ENCODE results near the gene PLEKHO1.

Gene PLEKHO1

GRCh38 chr1:150150133-150151021 is 661 bp downstream of the PLEKHO1 start:
- peak; percentile 37 for DNase-seq (ENCODE audit: low spot score)

- no peak for DNase-seq (ENCODE audit: low spot score)
These were observed 1.8 kb downstream of the PLEKHO1 start for GRCh38 chr1:150151291-150152181.

- DNase-seq (ENCODE audit: low spot score) = no peak
These were observed 2.4 kb downstream of the PLEKHO1 start for GRCh38 chr1:150152182-150152536.

- no peak for DNase-seq (ENCODE audit: low spot score)
These were observed 3.2 kb downstream of the PLEKHO1 start for GRCh38 chr1:150152772-150153456.

- no peak for DNase-seq (ENCODE audit: low spot score)
These were observed 4.4 kb downstream of the PLEKHO1 start for GRCh38 chr1:150154143-150154542.

GRCh38 chr1:150155413-150156071 is 5.8 kb downstream of the PLEKHO1 start:
- DNase-seq (ENCODE audit: low spot score) = no peak

GRCh38 chr1:150156868-150157603 is 7.3 kb downstream of the PLEKHO1 start:
- no peak for DNase-seq (ENCODE audit: low spot score)

- no peak for DNase-seq (ENCODE audit: low spot score)
These were observed 9.8 kb downstream of the PLEKHO1 start for GRCh38 chr1:150159550-150159949.

GRCh38 chr1:150160964-150161621 is 11.4 kb downstream of the PLEKHO1 start:
- DNase-seq (ENCODE audit: low spot score) = no peak

- no peak for DNase-seq (ENCODE audit: low spot score)
These were observed 12.2 kb downstream of the PLEKHO1 start for GRCh38 chr1:150161747-150162581.

GRCh38 chr1:150162582-150162861 is 12.8 kb downstream of the PLEKHO1 start:
- no peak for DNase-seq (ENCODE audit: low spot score)

GRCh38 chr1:150162862-150163706 is 13.4 kb downstream of the PLEKHO1 start:
- peak; percentile 40 for DNase-seq (ENCODE audit: low spot score)

GRCh38 chr1:150164224-150164623 is 14.5 kb downstream of the PLEKHO1 start:
- no peak for DNase-seq (ENCODE audit: low spot score)

- DNase-seq (ENCODE audit: low spot score) = no peak
These were observed 15.1 kb downstream of the PLEKHO1 start for GRCh38 chr1:150164779-150165178.

GRCh38 chr1:150165622-150166612 is 16.2 kb downstream of the PLEKHO1 start:
- peak; percentile 73 for DNase-seq (ENCODE audit: low spot score)

GRCh38 chr1:150168960-150169601 is 19.4 kb downstream of the PLEKHO1 start:
- peak; percentile 73 for DNase-seq (ENCODE audit: low spot score)

GRCh38 chr1:150171801-150172200 is 22.1 kb downstream of the PLEKHO1 start:
- DNase-seq (ENCODE audit: low spot score) = no peak

Data from HuH-7 (cell line).